Karpas-422 (cell line): ENCODE data around the gene AFAP1L1. TPM values are rescaled to one million over a fixed set of nuclear protein-coding genes. Genes with fewer than 3 reads are reported as not detected.

Experiments
- DNase-seq: peaks from one replicate; pipeline ENCODE4 v3.0.0-alpha.2; 2015
- H2AFZ ChIP-seq: fragments of 200-600 bp; sonication (generic); 2 replicates; pipeline ENCODE4 v1.6.1; 2014; ENCODE audit warnings: antibody characterized with exemption, low read length, mixed read lengths
- H3K27ac ChIP-seq: fragments of 200-600 bp; sonication (generic); 2 replicates; pipeline ENCODE4 v1.5.1; 2014; ENCODE audit warnings: mild to moderate bottlenecking, low read length, moderate library complexity
- H3K27me3 ChIP-seq: fragments of 200-600 bp; sonication (generic); 2 replicates; pipeline ENCODE4 v1.6.1; 2014; ENCODE audit warnings: low read length, mixed read lengths
- H3K36me3 ChIP-seq: fragments of 200-600 bp; sonication (generic); 2 replicates; pipeline ENCODE4 v1.6.1; 2014; ENCODE audit warnings: low read length, mixed read lengths; ENCODE audit not compliant: insufficient read depth
- H3K4me1 ChIP-seq: fragments of 200-600 bp; sonication (generic); 2 replicates; pipeline ENCODE4 v1.6.1; 2014; ENCODE audit warnings: mild to moderate bottlenecking, low read length, mixed read lengths
- H3K4me2 ChIP-seq: fragments of 200-600 bp; sonication (generic); 2 replicates; pipeline ENCODE4 v1.6.1; 2014; ENCODE audit warnings: low read length, low read depth, mild to moderate bottlenecking; ENCODE audit not compliant: poor library complexity, severe bottlenecking
- H3K4me3 ChIP-seq: fragments of 200-600 bp; sonication (generic); 2 replicates; pipeline ENCODE4 v1.5.1; 2014; ENCODE audit warnings: mild to moderate bottlenecking, antibody characterized with exemption, low read length, mixed read lengths
- H3K79me2 ChIP-seq: fragments of 200-600 bp; sonication (generic); 2 replicates; pipeline ENCODE4 v1.6.1; 2014; ENCODE audit warnings: mild to moderate bottlenecking, low read length, mixed read lengths
- H3K9ac ChIP-seq: fragments of 200-600 bp; sonication (generic); 2 replicates; pipeline ENCODE4 v1.6.0; 2014; ENCODE audit warnings: low read length
- H3K9me2 ChIP-seq: fragments of 200-600 bp; sonication (generic), shearing (Covaris generic); replicated peaks from 2 replicates; pipeline ENCODE4 v1.6.0; 2014; ENCODE audit warnings: mild to moderate bottlenecking, low read length, moderate library complexity; ENCODE audit not compliant: insufficient read depth
- H3K9me3 ChIP-seq: fragments of 300-700, 200-600 bp; sonication (generic); 2 replicates; pipeline ENCODE4 v1.6.1; 2014; ENCODE audit warnings: low read length, mixed read lengths
- H4K20me1 ChIP-seq: fragments of 200-600 bp; sonication (generic); 2 replicates; pipeline ENCODE4 v1.6.1; 2014; ENCODE audit warnings: mild to moderate bottlenecking, antibody characterized with exemption, low read length, low read depth; ENCODE audit not compliant: insufficient read depth
- total RNA-seq: library from RNA; depleted of rRNA; stranded (reverse); fragments of >200 nt; shearing (Covaris generic); gene quantifications from 2 replicates; pipeline ENCODE4 v1.2.3, GENCODE V29; 2014; ENCODE audit warnings: low replicate concordance

The AFAP1L1 gene
- total RNA-seq, 1 experiment from 2014 or later = not detected

DNA sequence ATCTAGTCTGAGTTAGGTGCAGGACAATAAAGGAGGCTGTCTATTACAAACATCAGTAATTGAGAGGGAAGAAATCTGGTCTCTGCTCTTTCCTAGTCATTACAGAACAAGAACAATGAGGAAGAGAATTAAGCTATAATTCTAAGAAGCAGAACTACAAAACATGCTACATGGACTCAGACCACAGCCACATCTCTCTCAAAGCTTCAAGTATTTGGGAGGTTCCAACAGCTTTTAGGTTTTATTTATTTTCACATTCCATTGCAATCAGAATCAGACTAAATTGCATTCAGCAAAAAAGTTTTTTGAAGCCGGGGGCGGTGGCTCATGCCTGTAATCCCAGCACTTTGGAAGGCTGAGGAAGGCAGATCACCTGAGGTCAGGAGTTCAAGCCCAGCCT, 72.5 kb downstream of the AFAP1L1 start:
- peaks cover 33% of the 10 kb centered on the region for H3K4me1 ChIP-seq
- H3K9me2 ChIP-seq = no peaks in the 10 kb centered on the region
- H3K27ac ChIP-seq = no peak overlapping the region
- H3K9me3 ChIP-seq = no peaks in the 10 kb centered on the region
- peak overlapping the region; percentile 97 for H3K4me2 ChIP-seq
- H3K27me3 ChIP-seq = no peaks in the 10 kb centered on the region
- H3K9ac ChIP-seq = peak overlapping the region; percentile 91
- no peak overlapping the region for H2AFZ ChIP-seq
- peaks cover 34% of the 10 kb centered on the region for H3K79me2 ChIP-seq
- DNase-seq = no peak
- H3K4me3 ChIP-seq = peak overlapping the region; percentile 87
- 0 out of 2 replicates have a peak, but pooled peaks cover 7% of the 10 kb centered on the region for H4K20me1 ChIP-seq
- H3K36me3 ChIP-seq = peaks cover 21% of the 10 kb centered on the region

DNA sequence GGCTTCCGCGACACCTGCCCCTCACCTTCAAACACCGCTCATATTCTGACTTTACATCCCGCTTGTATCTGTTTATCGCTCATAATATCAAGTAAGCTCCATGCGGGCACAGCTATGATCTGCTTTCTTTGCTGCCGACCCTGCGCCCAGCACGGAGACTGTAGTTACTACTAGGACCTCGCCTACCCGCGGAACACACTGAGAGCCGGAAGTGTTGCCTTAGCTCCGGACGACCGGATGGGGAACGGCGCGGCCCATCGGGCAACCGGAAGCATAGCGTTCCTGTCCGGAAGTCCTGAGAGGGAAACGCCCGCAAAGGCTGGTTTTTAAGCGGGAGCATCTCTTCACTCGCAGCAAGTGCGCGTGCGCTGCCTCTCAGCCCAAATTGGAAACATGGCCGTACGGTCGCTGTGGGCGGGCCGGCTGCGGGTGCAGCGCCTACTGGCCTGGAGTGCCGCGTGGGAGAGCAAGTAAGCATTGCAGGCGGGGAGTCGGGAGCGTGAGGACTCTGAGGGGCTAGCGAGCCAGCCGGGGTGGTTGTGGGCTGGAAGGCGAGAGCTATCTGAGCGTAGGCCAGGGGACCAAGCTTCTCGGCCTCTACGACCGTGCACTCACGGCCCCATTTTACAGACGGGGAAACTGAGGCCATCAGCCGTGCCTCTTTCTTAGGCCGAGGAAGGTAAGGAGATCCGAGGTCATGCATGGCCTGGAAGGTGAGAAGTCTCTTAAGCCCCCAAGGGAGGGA, 73.7 kb downstream of the AFAP1L1 start, which contains the start of gene GRPEL2:
Gene GRPEL2, plus strand, starts transcription at position 353 of the 745 bp plus-strand sequence. Its CDS starts 41 bp downstream, at position 394.
- Histone ChIP-seq H3K79me2 (peaks cover 41% of the 10 kb centered on the region), H4K20me1 (0 out of 2 replicates have a peak, but pooled peaks cover 7% of the 10 kb centered on the region), H3K4me3 (peak within 1 kb of the TSS; percentile 87), H3K27ac (peak within 1 kb of the TSS; percentile 81), H3K9me2 (no peaks in the 10 kb centered on the region), H3K9ac (peak within 1 kb of the TSS; percentile 91), H3K27me3 (no peaks in the 10 kb centered on the region), H3K36me3 (peaks cover 31% of the 10 kb centered on the region), H3K9me3 (no peaks in the 10 kb centered on the region), H2AFZ (peak within 1 kb of the TSS; percentile 62), H3K4me1 (peaks cover 33% of the 10 kb centered on the region), H3K4me2 (peak within 1 kb of the TSS; percentile 97)
- peak; percentile 99 for DNase-seq

DNA sequence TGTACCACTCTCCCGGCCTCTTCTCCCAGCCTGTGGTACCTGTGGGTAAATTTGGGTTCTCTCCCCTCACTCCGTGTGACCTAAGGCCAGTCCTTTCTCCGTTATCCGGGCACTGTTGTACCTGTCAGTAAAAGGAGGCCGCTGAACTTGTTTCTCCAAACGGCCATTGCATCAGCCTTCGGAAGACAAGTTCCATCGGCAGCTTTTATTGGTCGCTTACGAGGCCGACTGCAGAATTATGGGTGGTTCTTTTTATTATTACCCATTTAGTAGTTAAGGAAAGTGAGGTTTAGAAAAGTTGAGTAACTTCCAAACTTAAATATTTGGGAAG, 74.2 kb downstream of the AFAP1L1 start:
- H3K9me3 ChIP-seq = no peaks in the 10 kb centered on the region
- peak overlapping the region; percentile 91 for H3K9ac ChIP-seq
- H3K4me2 ChIP-seq = peak overlapping the region; percentile 97

GRCh38 chr5:149348518-149348917, 76.9 kb downstream of the AFAP1L1 start:
- H3K9ac ChIP-seq = no peak overlapping the region
- no peak overlapping the region for H3K4me3 ChIP-seq
- no peak overlapping the region for H3K4me2 ChIP-seq
- H2AFZ ChIP-seq = no peak overlapping the region
- peaks cover 72% of the 10 kb centered on the region for H3K79me2 ChIP-seq
- no peaks in the 10 kb centered on the region for H3K27me3 ChIP-seq
- H3K36me3 ChIP-seq = peaks cover 63% of the 10 kb centered on the region
- H3K9me3 ChIP-seq = no peaks in the 10 kb centered on the region
- peaks cover 33% of the 10 kb centered on the region for H3K4me1 ChIP-seq
- 0 out of 2 replicates have a peak, but pooled peaks cover 7% of the 10 kb centered on the region for H4K20me1 ChIP-seq
- no peak overlapping the region for H3K27ac ChIP-seq
- no peaks in the 10 kb centered on the region for H3K9me2 ChIP-seq
- no peak for DNase-seq

More for the DNA sequence above, 74.2 kb downstream of the AFAP1L1 start:
- Histone ChIP-seq H4K20me1 (0 out of 2 replicates have a peak, but pooled peaks cover 7% of the 10 kb centered on the region), H2AFZ (no peak overlapping the region), H3K27me3 (no peaks in the 10 kb centered on the region), H3K27ac (peak overlapping the region; percentile 81), H3K79me2 (peaks cover 46% of the 10 kb centered on the region), H3K4me3 (peak overlapping the region; percentile 87), H3K9me2 (no peaks in the 10 kb centered on the region), H3K4me1 (peaks cover 33% of the 10 kb centered on the region), H3K36me3 (peaks cover 36% of the 10 kb centered on the region)
- peak; percentile 69 for DNase-seq

GRCh38 chr5:149349382-149349781, 77.7 kb downstream of the AFAP1L1 start:
- H3K9me3 ChIP-seq = no peaks in the 10 kb centered on the region
- H3K36me3 ChIP-seq = peaks cover 69% of the 10 kb centered on the region
- peaks cover 27% of the 10 kb centered on the region for H3K4me1 ChIP-seq
- H4K20me1 ChIP-seq = 0 out of 2 replicates have a peak, but pooled peaks cover 7% of the 10 kb centered on the region
- H2AFZ ChIP-seq = no peak overlapping the region
- H3K4me2 ChIP-seq = no peak overlapping the region
- no peak overlapping the region for H3K4me3 ChIP-seq
- H3K27ac ChIP-seq = no peak overlapping the region
- H3K27me3 ChIP-seq = no peaks in the 10 kb centered on the region
- H3K9me2 ChIP-seq = no peaks in the 10 kb centered on the region
- H3K79me2 ChIP-seq = peaks cover 72% of the 10 kb centered on the region
- H3K9ac ChIP-seq = no peak overlapping the region
- no peak for DNase-seq

DNA sequence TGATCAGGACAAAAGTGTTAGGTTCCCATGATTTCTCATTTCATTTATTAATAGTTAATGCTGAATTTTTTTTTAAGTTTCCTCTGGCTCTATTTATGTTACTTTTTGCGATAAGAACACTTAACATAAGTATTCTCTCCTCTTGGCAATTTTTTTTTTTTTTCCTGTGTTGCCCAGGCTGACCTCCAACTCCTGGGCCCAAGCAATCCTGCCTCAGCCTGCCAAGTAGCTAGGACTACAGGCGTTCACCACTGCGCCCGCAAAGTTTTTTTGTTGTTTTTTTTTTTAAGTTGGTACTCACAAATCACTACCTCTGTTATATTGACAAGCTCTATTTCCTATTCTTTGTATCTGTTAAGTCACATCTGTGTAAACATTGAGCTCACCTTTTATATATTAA, 80.5 kb downstream of the AFAP1L1 start:
- no peak for DNase-seq
- Histone ChIP-seq H3K4me2 (no peak overlapping the region), H3K9ac (no peak overlapping the region), H3K27me3 (no peaks in the 10 kb centered on the region), H2AFZ (no peak overlapping the region), H3K36me3 (peaks cover 73% of the 10 kb centered on the region), H3K9me2 (no peaks in the 10 kb centered on the region), H3K4me3 (no peak overlapping the region), H3K79me2 (peaks cover 65% of the 10 kb centered on the region), H3K9me3 (no peaks in the 10 kb centered on the region), H3K4me1 (peaks cover 18% of the 10 kb centered on the region), H3K27ac (no peak overlapping the region), H4K20me1 (0 out of 2 replicates have a peak, but pooled peaks cover 7% of the 10 kb centered on the region)

DNA sequence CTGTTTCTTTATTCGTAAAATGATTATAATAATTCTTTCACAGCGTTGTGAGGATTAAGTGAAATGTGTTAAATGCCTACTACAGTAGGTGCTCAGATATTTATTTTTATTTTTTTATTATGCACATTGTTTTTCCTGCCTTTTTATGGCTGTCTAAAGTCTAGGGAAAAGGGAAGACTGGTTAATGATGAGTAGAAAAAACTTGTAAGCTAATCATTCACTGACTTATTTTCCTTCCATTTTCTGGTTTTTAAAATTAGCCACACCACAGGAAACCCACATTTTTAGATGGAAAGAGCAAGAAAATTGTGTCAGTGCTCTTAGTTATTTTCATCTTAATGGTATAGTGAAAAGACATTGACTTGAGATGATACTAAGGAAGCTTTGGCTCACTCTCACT, 82.3 kb downstream of the AFAP1L1 start:
- peaks cover 59% of the 10 kb centered on the region for H3K79me2 ChIP-seq
- H4K20me1 ChIP-seq = no peaks in the 10 kb centered on the region
- no peak overlapping the region for H3K4me2 ChIP-seq
- H3K9me2 ChIP-seq = no peaks in the 10 kb centered on the region
- H3K27ac ChIP-seq = no peak overlapping the region
- H2AFZ ChIP-seq = no peak overlapping the region
- H3K4me3 ChIP-seq = no peak overlapping the region
- peaks cover 57% of the 10 kb centered on the region for H3K36me3 ChIP-seq
- no peak for DNase-seq
- no peak overlapping the region for H3K9ac ChIP-seq
- peaks cover 11% of the 10 kb centered on the region for H3K4me1 ChIP-seq
- H3K27me3 ChIP-seq = no peaks in the 10 kb centered on the region
- no peaks in the 10 kb centered on the region for H3K9me3 ChIP-seq

- H4K20me1 ChIP-seq = no peaks in the 10 kb centered on the region
- H3K4me1 ChIP-seq = peaks cover 16% of the 10 kb centered on the region
- no peak overlapping the region for H3K4me3 ChIP-seq
- no peak overlapping the region for H3K27ac ChIP-seq
- no peaks in the 10 kb centered on the region for H3K9me3 ChIP-seq
- no peak overlapping the region for H3K4me2 ChIP-seq
- H3K79me2 ChIP-seq = peaks cover 52% of the 10 kb centered on the region
- no peak overlapping the region for H2AFZ ChIP-seq
- H3K27me3 ChIP-seq = no peaks in the 10 kb centered on the region
- no peak overlapping the region for H3K9ac ChIP-seq
- DNase-seq = no peak
- H3K36me3 ChIP-seq = peaks cover 42% of the 10 kb centered on the region
- no peaks in the 10 kb centered on the region for H3K9me2 ChIP-seq
Observed at GRCh38 chr5:149355688-149356087, 84.0 kb downstream of the AFAP1L1 start.
